Stimulated activated CD4-positive, alpha-beta T cell treated with anti-CD3 and anti-CD28 coated beads, Interleukin-4, amount 100 ng/mL, for 1 hour (primary cell): ENCODE data around the gene KRTAP19-5.
"Not testable (repeated sequence)": the region's sequence is repeated elsewhere in the genome, so short reads cannot be mapped to it uniquely, and the experiment has no call there.

Experiments used
- DNase-seq: peaks from one replicate; pipeline ENCODE4 v3.0.0-alpha.2; 2020

The KRTAP19-5 gene

GRCh38 chr21:30502041-30502440, at the start of gene KRTAP19-5:
Gene KRTAP19-5, minus strand, starts transcription at chr21:30502141. Its CDS starts 51 bp downstream, at chr21:30502090.
- no peak for DNase-seq

- DNase-seq = no peak
These were observed 39.8 kb upstream of the KRTAP19-5 start, which contains the start of gene KRTAP19-6 for GRCh38 chr21:30541764-30542163. Gene KRTAP19-6, minus strand, starts transcription at chr21:30541864. Its CDS starts 31 bp downstream, at chr21:30541833.

- no peak for DNase-seq
These were observed 16.9 kb upstream of the KRTAP19-5 start for GRCh38 chr21:30518876-30519275.

- no peak for DNase-seq
These were observed 13.7 kb upstream of the KRTAP19-5 start for GRCh38 chr21:30515681-30516080.

- DNase-seq = not testable (repeated sequence)
These were observed 3.8 kb upstream of the KRTAP19-5 start for GRCh38 chr21:30505621-30506205.

GRCh38 chr21:30497065-30497464, 4.9 kb downstream of the KRTAP19-5 start, which contains the start of gene KRTAP19-4:
Gene KRTAP19-4, minus strand, starts transcription at chr21:30497165. Its CDS starts 55 bp downstream, at chr21:30497110.
- no peak for DNase-seq

- no peak for DNase-seq
These were observed 9.9 kb downstream of the KRTAP19-5 start, which contains the start of gene KRTAP19-3 for GRCh38 chr21:30491963-30492428. Gene KRTAP19-3, minus strand, starts transcription at chr21:30492013. Its CDS starts 56 bp downstream, at chr21:30491957.

GRCh38 chr21:30487336-30487735, 14.6 kb downstream of the KRTAP19-5 start, which contains the start of gene KRTAP19-2:
Gene KRTAP19-2, minus strand, starts transcription at chr21:30487436. Its CDS starts 88 bp downstream, at chr21:30487348.
- DNase-seq = no peak

- DNase-seq = no peak
These were observed 15.8 kb downstream of the KRTAP19-5 start for GRCh38 chr21:30486180-30486579.

GRCh38 chr21:30482130-30482529, 19.8 kb downstream of the KRTAP19-5 start:
- no peak for DNase-seq

- DNase-seq = no peak
These were observed 21.8 kb downstream of the KRTAP19-5 start, which contains the start of gene KRTAP19-1 for GRCh38 chr21:30480145-30480544. Gene KRTAP19-1, minus strand, starts transcription at chr21:30480367. Its CDS starts 50 bp downstream, at chr21:30480317.

GRCh38 chr21:30479259-30479658, 22.7 kb downstream of the KRTAP19-5 start:
- no peak for DNase-seq

GRCh38 chr21:30478004-30478403, 23.9 kb downstream of the KRTAP19-5 start:
- no peak for DNase-seq

GRCh38 chr21:30468900-30469714, 32.8 kb downstream of the KRTAP19-5 start:
- no peak for DNase-seq

- DNase-seq = no peak
These were observed 38.2 kb downstream of the KRTAP19-5 start for GRCh38 chr21:30463713-30464112.
